ENCODE measurements around the gene HOXB6.

Gene HOXB6

GRCh38 chr17:48610282-48611211, 5.8 kb upstream of the HOXB6 start, which contains the start of gene HOXB7 (continued):
- TF ChIP-seq ZNF692 (tag by site-specific recombination; IDR thresholded peaks at IDR 0.05) (no peak), ZNF112 (tag by site-specific recombination; IDR thresholded peaks at IDR 0.05) (no peak), ZSCAN30 (tag by site-specific recombination; IDR thresholded peaks at IDR 0.05) (peak; percentile 57; the same call in 1 of the 2 replicates), ZNF221 (tag by site-specific recombination; IDR thresholded peaks at IDR 0.05; ENCODE audit: borderline replicate concordance) (no peak), ZNF16 (tag by site-specific recombination; IDR thresholded peaks at IDR 0.05; ENCODE audit: low read depth) (no peak), ZBTB48 (tag by site-specific recombination; IDR thresholded peaks at IDR 0.05) (peak; percentile 78), ZNF549 (tag by site-specific recombination; IDR thresholded peaks at IDR 0.05) (no peak), ZBTB26 (tag by site-specific recombination; optimal IDR thresholded peaks at IDR 0.05) (peak; percentile 85), ZNF777 (tag by site-specific recombination; IDR thresholded peaks at IDR 0.05; ENCODE audit: borderline replicate concordance) (no peak), BCL11A (tag by site-specific recombination; IDR thresholded peaks at IDR 0.05; ENCODE audit: low read depth) (no peak), KLF10 (tag by site-specific recombination; IDR thresholded peaks at IDR 0.05) (peak; percentile 36; the same call in 1 of the 2 replicates), ZNF843 (tag by site-specific recombination; IDR thresholded peaks at IDR 0.05) (no peak; the same call in 1 of the 2 replicates), ZNF830 (tag by site-specific recombination; IDR thresholded peaks at IDR 0.05; ENCODE audit: low read depth) (no peak), ZBTB49 (tag by site-specific recombination; IDR thresholded peaks at IDR 0.05; ENCODE audit: low read depth) (no peak), ZNF239 (tag by site-specific recombination; IDR thresholded peaks at IDR 0.05) (no peak), PRDM6 (tag by site-specific recombination; IDR thresholded peaks at IDR 0.05) (peak; percentile 98), ZSCAN23 (tag by site-specific recombination; IDR thresholded peaks at IDR 0.05) (0 out of 2 replicates have a peak, but pooled peaks have one; percentile 14), ZNF24 (tag by site-specific recombination; IDR thresholded peaks at IDR 0.05) (no peak), ZNF214 (tag by site-specific recombination; IDR thresholded peaks at IDR 0.05; ENCODE audit: borderline replicate concordance) (no peak), ZNF664 (tag by site-specific recombination; IDR thresholded peaks at IDR 0.05) (no peak), ZBTB1 (tag by site-specific recombination; IDR thresholded peaks at IDR 0.05) (no peak), REST (tag by site-specific recombination; IDR thresholded peaks at IDR 0.05) (no peak), ZNF548 (tag by site-specific recombination; IDR thresholded peaks at IDR 0.05) (no peak), ZNF433 (tag by site-specific recombination; IDR thresholded peaks at IDR 0.05; ENCODE audit: low read depth) (no peak), ZNF623 (tag by site-specific recombination; IDR thresholded peaks at IDR 0.05) (no peak), ZNF248 (tag by site-specific recombination; IDR thresholded peaks at IDR 0.05) (no peak), ZXDB (tag by site-specific recombination; IDR thresholded peaks at IDR 0.05) (peak; percentile 77; the same call in 1 of the 2 replicates), ZBTB7A (tag by site-specific recombination; IDR thresholded peaks at IDR 0.05; ENCODE audit: low read depth) (no peak), ZNF23 (tag by site-specific recombination; IDR thresholded peaks at IDR 0.05; ENCODE audit: borderline replicate concordance) (no peak), ZNF626 (tag by site-specific recombination; IDR thresholded peaks at IDR 0.05) (no peak)
